Mucosa of descending colon (tissue), 3 donors: ENCODE data around the gene EPB41L5. TPM values are rescaled to one million over a fixed set of nuclear protein-coding genes. Genes with fewer than 3 reads are reported as not detected.
"Not testable (repeated sequence)": the region's sequence is repeated elsewhere in the genome, so short reads cannot be mapped to it uniquely, and the experiment has no call there.

Source experiments
- ATAC-seq: fragments of 200-7000 bp; cut with Tn5 transposase; one replicate; pipeline ENCODE4 v1.9.1; 2020; ENCODE audit warnings: mild to moderate bottlenecking, moderate library complexity
- DNase-seq, 3 donors: peaks; one replicate each; pipeline ENCODE4 v3.0.0-alpha.2; 2020
- H3K36me3 ChIP-seq: fragments of 200-600 bp; one replicate; pipeline ENCODE4 v1.8.0; 2021; ENCODE audit warnings: low read depth, mild to moderate bottlenecking
- H3K4me1 ChIP-seq: fragments of 200-600 bp; one replicate; pipeline ENCODE4 v1.8.0; 2021; ENCODE audit warnings: low read depth, mild to moderate bottlenecking
- H3K4me3 ChIP-seq: fragments of 200-600 bp; one replicate; pipeline ENCODE4 v1.8.0; 2021; ENCODE audit warnings: mild to moderate bottlenecking
- H3K9me3 ChIP-seq: fragments of 200-600 bp; one replicate; pipeline ENCODE4 v1.8.0; 2021; ENCODE audit warnings: mild to moderate bottlenecking
- CTCF ChIP-seq: fragments of 200-600 bp; IDR thresholded peaks from one replicate; pipeline ENCODE4 v1.8.0; 2022; ENCODE audit warnings: antibody characterized with exemption, mild to moderate bottlenecking
- intact Hi-C, 2 donors: fragments of 100-400 bp; cut with DNase I in 1 of 2; cut with micrococcal nuclease in 1 of 2; formaldehyde crosslinking; loops; one replicate each; pipeline versions ENCODE4 v1.11.0 to v1.11.1; 2022; cut with DNase I, micrococcal nuclease
- total RNA-seq, 3 donors: library from RNA; stranded (reverse); fragmentation: NEBNext Ultra II Directional in 2 of 3; extraction: Animal tissue kit (Norgen Biotek cat#: 25700) in 2 of 3; gene quantifications; one replicate each; pipeline versions ENCODE4 v1.2.1 to v1.2.4, GENCODE V29; 2021 to 2023
- donor health status: DM: no; HTN: no; CAD: no; lungs with moderate emphysema.
- donor health status: DM: no; HTN: no; CAD: no.
- donor health status: DM: no; HTN: yes; CAD: no.

The EPB41L5 gene
- total RNA-seq, 3 donors from 2014 or later = 22.6 to 36.7 (median 27.8) TPM

GRCh38 chr2:120111193-120111592 is 98.3 kb downstream of the EPB41L5 start:
- no peak for TF ChIP-seq CTCF
- Histone ChIP-seq H3K4me1 (peaks cover 11% of the 10 kb centered on the region), H3K4me3 (no peak overlapping the region), H3K9me3 (no peaks in the 10 kb centered on the region), H3K36me3 (no peaks in the 10 kb centered on the region)
- intact Hi-C loops = no loop called here
- ATAC-seq (no peak), DNase-seq (no peak)

GRCh38 chr2:120118018-120118417 is 105.1 kb downstream of the EPB41L5 start:
- Histone ChIP-seq H3K4me3 (no peak overlapping the region), H3K4me1 (no peaks in the 10 kb centered on the region), H3K36me3 (no peaks in the 10 kb centered on the region), H3K9me3 (no peaks in the 10 kb centered on the region)
- intact Hi-C loops = no loop called here
- ATAC-seq (no peak), DNase-seq (no peak)
- TF ChIP-seq CTCF = no peak

- H3K36me3 ChIP-seq = no peaks in the 10 kb centered on the region
- H3K4me1 ChIP-seq = no peaks in the 10 kb centered on the region
- TF ChIP-seq CTCF = no peak
- H3K9me3 ChIP-seq = no peaks in the 10 kb centered on the region
- intact Hi-C loops = no loop called here
- no peak overlapping the region for H3K4me3 ChIP-seq
- DNase-seq (no peak), ATAC-seq (no peak)
Measured at GRCh38 chr2:120118471-120118870, 105.6 kb downstream of the EPB41L5 start.

GRCh38 chr2:120121337-120121736 is 108.5 kb downstream of the EPB41L5 start:
- ATAC-seq, H3K9me3 ChIP-seq, H3K36me3 ChIP-seq, intact Hi-C loops, H3K4me1 ChIP-seq, DNase-seq, H3K4me3 ChIP-seq: not testable (repeated sequence)

GRCh38 chr2:120123090-120123489 is 110.2 kb downstream of the EPB41L5 start:
- H3K4me3 ChIP-seq = no peak overlapping the region
- no peaks in the 10 kb centered on the region for H3K36me3 ChIP-seq
- H3K4me1 ChIP-seq = no peaks in the 10 kb centered on the region
- intact Hi-C loops = no loop called here
- no peaks in the 10 kb centered on the region for H3K9me3 ChIP-seq
- no peak for DNase-seq
- ATAC-seq = no peak
- TF ChIP-seq CTCF = no peak

- Histone ChIP-seq H3K4me3 (no peak overlapping the region), H3K4me1 (no peaks in the 10 kb centered on the region), H3K36me3 (no peaks in the 10 kb centered on the region), H3K9me3 (no peaks in the 10 kb centered on the region)
- intact Hi-C loops = no loop called here
- no peak for DNase-seq
- no peak for TF ChIP-seq CTCF
- no peak for ATAC-seq
Measured at GRCh38 chr2:120125195-120125594, 112.3 kb downstream of the EPB41L5 start.
